ENCODE results near the gene RAVER1. TPM values are rescaled to one million over a fixed set of nuclear protein-coding genes. Genes with fewer than 3 reads are reported as not detected.
"Not testable (repeated sequence)": the region's sequence is repeated elsewhere in the genome, so short reads cannot be mapped to it uniquely, and the experiment has no call there.

The RAVER1 gene
- total RNA-seq, 4 donors from 2014 or later: 7.4 to 42.4 (median 16.4) TPM

- no peaks in the 10 kb centered on the region for H3K4me1 ChIP-seq
- no peak for DNase-seq
- no peak overlapping the region for H3K4me3 ChIP-seq
- no peaks in the 10 kb centered on the region for H3K9me3 ChIP-seq
- H3K36me3 ChIP-seq: no peaks in the 10 kb centered on the region
- no peaks in the 10 kb centered on the region for H3K27me3 ChIP-seq
- H3K27ac ChIP-seq: no peak overlapping the region
- intact Hi-C loops (cut with DNase I; ENCODE audit: low total_unique reads): no loop called here
- TF ChIP-seq, protein P1, sequence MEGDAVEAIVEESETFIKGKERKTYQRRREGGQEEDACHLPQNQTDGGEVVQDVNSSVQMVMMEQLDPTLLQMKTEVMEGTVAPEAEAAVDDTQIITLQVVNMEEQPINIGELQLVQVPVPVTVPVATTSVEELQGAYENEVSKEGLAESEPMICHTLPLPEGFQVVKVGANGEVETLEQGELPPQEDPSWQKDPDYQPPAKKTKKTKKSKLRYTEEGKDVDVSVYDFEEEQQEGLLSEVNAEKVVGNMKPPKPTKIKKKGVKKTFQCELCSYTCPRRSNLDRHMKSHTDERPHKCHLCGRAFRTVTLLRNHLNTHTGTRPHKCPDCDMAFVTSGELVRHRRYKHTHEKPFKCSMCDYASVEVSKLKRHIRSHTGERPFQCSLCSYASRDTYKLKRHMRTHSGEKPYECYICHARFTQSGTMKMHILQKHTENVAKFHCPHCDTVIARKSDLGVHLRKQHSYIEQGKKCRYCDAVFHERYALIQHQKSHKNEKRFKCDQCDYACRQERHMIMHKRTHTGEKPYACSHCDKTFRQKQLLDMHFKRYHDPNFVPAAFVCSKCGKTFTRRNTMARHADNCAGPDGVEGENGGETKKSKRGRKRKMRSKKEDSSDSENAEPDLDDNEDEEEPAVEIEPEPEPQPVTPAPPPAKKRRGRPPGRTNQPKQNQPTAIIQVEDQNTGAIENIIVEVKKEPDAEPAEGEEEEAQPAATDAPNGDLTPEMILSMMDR (IDR thresholded peaks at IDR 0.05): no peak
- TF ChIP-seq POLR2A (IDR thresholded peaks at IDR 0.05): no peak
These were observed 41.6 kb upstream of the RAVER1 start for GRCh38 chr19:10374931-10375330.

DNA sequence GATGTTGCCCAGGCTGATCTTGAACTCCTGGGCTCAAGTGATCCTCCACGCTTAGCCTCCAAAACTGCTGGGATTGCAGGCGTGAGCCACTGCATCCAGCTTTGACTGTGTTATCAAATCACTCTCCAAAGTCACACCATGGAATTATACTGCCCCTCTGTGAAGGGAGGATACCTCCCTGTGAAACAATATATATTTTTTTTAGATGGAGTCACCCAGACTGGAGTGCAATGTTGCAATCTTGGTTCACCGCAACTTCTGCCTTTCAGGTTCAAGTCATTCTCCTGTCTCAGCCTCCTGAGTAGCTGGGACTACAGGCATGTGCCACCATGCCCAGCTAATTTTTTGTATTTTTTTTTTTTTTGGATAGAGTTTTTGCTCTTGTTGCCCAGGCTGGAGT, 39.4 kb upstream of the RAVER1 start:
- no peaks in the 10 kb centered on the region for H3K4me1 ChIP-seq
- H3K27ac ChIP-seq: no peak overlapping the region
- H3K36me3 ChIP-seq: no peaks in the 10 kb centered on the region
- DNase-seq: no peak
- no peaks in the 10 kb centered on the region for H3K27me3 ChIP-seq
- intact Hi-C loops (cut with DNase I; ENCODE audit: low total_unique reads): no loop called here
- no peak overlapping the region for H3K4me3 ChIP-seq
- TF ChIP-seq, protein P1 (IDR thresholded peaks at IDR 0.05): no peak
- TF ChIP-seq POLR2A (IDR thresholded peaks at IDR 0.05): no peak
- H3K9me3 ChIP-seq: no peaks in the 10 kb centered on the region

- Histone ChIP-seq H3K4me1 (no peaks in the 10 kb centered on the region), H3K36me3 (no peaks in the 10 kb centered on the region), H3K27me3 (no peaks in the 10 kb centered on the region), H3K9me3 (no peaks in the 10 kb centered on the region), H3K27ac (no peak overlapping the region), H3K4me3 (no peak overlapping the region)
- TF ChIP-seq POLR2A (IDR thresholded peaks at IDR 0.05): no peak
- TF ChIP-seq, protein P1 (IDR thresholded peaks at IDR 0.05): no peak
- intact Hi-C loops (cut with DNase I; ENCODE audit: low total_unique reads): no loop called here
- DNase-seq: no peak
These were observed 34.9 kb upstream of the RAVER1 start for GRCh38 chr19:10368101-10368803.

DNA sequence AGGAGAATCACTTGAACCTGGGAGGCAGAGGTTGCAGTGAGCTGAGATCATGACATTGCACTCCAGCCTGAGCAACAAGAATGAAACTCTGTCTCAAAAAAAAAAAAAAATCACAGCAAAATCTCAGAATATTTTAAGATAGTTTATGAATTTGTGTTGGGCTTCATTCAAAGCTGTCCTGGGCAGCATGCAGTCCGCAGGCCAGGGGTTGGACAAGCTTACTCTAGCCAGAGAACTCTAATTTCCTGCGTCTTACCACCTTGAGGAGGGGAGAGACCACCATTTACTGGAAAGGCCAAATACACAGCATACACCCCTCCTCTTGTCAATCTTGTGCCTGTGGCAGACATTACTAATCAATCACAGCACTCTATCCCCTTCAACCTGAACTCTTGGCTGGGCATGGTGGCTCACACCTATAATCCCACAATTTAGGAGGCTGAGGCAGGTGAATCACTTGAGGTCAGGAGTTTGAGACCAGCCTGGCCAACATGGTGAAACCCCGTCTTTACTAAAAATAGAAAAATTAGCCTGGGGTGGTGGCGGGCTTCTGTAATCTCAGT, 33.7 kb upstream of the RAVER1 start:
- not testable (repeated sequence) for DNase-seq

DNA sequence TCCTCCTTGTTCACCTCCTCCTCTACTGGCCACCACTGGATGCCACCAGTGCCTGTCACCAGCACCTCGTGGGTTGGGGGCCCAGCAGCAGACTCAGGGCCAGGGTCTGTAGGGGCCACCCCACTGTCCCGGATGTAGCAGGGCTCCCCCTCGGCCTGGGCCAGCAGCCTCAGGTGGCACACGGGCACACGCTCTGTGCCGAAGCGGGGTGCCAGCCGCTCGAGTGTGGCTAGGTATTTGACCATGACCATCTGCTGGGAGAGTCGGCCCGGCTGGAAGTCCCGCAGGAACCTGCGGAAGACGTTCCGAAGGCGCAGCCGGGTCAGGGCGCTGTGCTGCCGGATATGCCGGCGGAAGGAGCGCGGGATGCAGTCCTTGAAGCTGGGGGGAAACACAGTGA, 32.2 kb upstream of the RAVER1 start:
- no peak for TF ChIP-seq POLR2A (IDR thresholded peaks at IDR 0.05)
- TF ChIP-seq, protein P1 (IDR thresholded peaks at IDR 0.05): no peak
- intact Hi-C loops (cut with DNase I; ENCODE audit: low total_unique reads): no loop called here
- H3K4me1 ChIP-seq: no peaks in the 10 kb centered on the region
- no peaks in the 10 kb centered on the region for H3K27me3 ChIP-seq
- DNase-seq: no peak
- H3K4me3 ChIP-seq: no peak overlapping the region
- no peak overlapping the region for H3K27ac ChIP-seq
- H3K9me3 ChIP-seq: no peaks in the 10 kb centered on the region
- no peaks in the 10 kb centered on the region for H3K36me3 ChIP-seq

More for the DNA sequence above, 33.7 kb upstream of the RAVER1 start:
- H3K27ac ChIP-seq; H3K4me3 ChIP-seq; H3K9me3 ChIP-seq; H3K36me3 ChIP-seq; H3K4me1 ChIP-seq; intact Hi-C loops (cut with DNase I; ENCODE audit: low total_unique reads); H3K27me3 ChIP-seq: not testable (repeated sequence)

All from uterus (tissue), 4 donors.